Forelimb muscle (tissue), 1 donor: ENCODE results near the gene HLA-DOB. TPM values are rescaled to one million over a fixed set of nuclear protein-coding genes. Genes with fewer than 3 reads are reported as not detected.

ENCODE experiments used
- polyA plus RNA-seq: library from polyadenylated mRNA; unstranded; fragments of 120-200 nt; gene quantifications from one replicate; pipeline ENCODE4 v1.2.1, GENCODE V29; 2013; ENCODE audit not compliant: insufficient read length

The HLA-DOB gene
- polyA plus RNA-seq, 1 donor: 0.30 TPM

Other genes starting within 250 kb of the HLA-DOB start
- 9.4 TPM for gene HLA-DRB1, start 227.2 kb downstream of the HLA-DOB start, polyA plus RNA-seq
- 1.7 TPM for gene HLA-DQA1, start 179.6 kb downstream of the HLA-DOB start, polyA plus RNA-seq
- gene HLA-DQB1, start 150.3 kb downstream of the HLA-DOB start, polyA plus RNA-seq: 1.6 TPM
- gene HLA-DQA2, start 75.6 kb downstream of the HLA-DOB start, polyA plus RNA-seq: 0.27 TPM
- gene HLA-DQB2, start 53.5 kb downstream of the HLA-DOB start, polyA plus RNA-seq: 0.32 TPM
- gene TAP2, start 21.7 kb upstream of the HLA-DOB start, polyA plus RNA-seq: 3.8 TPM
- 11.8 TPM for gene PSMB8, start 27.0 kb upstream of the HLA-DOB start, polyA plus RNA-seq
- gene TAP1, start 36.7 kb upstream of the HLA-DOB start, polyA plus RNA-seq: 9.6 TPM
- gene PSMB9, start 37.2 kb upstream of the HLA-DOB start, polyA plus RNA-seq: 4.1 TPM
- gene HLA-DMB, start 124.0 kb upstream of the HLA-DOB start, polyA plus RNA-seq: 4.8 TPM
- gene HLA-DMA, start 136.1 kb upstream of the HLA-DOB start, polyA plus RNA-seq: 12.6 TPM
- 150 TPM for gene BRD2, start 151.6 kb upstream of the HLA-DOB start, polyA plus RNA-seq
- gene HLA-DOA, start 192.6 kb upstream of the HLA-DOB start, polyA plus RNA-seq: 0.56 TPM